Hypothalamus (tissue), 51 donors: ENCODE data around the gene SETBP1.

Source experiments
- DNase-seq, 51 donors: peaks; one replicate each; lab custom pipeline; 2025; lab: John Stamatoyannopoulos, UW

SETBP1 gene

DNA sequence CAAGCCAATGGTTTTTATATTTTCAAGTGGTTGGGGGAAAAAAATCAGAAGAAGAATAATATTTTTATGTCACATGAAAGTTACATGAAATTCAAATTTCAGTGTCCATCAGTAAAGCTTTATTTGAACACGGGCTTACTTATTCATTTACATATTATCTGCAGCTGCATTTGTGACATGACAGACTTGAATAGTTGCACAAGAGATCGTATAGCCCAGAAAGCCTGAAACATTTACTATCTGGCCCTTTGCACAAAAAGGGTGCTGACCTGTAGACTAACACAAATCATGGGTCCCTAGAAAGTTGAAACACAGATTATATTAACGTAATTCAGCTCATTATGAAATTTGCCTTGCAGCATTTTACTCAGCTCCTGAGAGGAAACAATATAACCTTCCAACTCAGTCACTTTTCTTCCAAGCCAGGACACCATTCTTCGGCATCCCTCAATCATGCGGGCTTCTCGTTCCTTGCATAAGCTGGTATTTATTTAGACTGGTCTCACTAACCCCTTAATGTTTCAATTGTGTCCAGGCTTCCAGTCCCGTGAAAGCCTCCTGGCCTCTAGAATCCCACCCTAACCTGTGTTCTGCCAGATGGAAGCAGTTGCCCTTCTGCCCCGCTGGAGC is 402.7 kb downstream of the SETBP1 start:
- no peak for DNase-seq

DNA sequence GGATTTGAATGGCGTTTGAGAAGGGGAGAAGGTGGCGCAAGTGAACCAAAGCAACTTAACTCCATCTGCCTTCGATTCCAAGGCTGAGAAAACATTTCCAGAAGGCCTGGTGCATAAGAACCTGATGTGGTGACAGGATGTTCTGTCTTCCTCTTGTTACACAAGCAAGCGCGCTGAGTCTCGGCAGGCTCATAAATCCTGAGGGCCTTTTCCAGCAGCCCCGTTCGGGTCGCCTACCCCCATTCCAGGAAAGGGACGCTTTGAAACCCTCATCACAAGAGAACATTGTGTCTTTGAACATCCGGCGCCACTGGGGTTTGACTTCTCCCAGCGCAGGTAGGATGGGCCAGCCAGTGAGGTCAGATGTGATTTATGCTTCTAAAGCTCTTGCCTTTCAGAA is 403.5 kb downstream of the SETBP1 start:
- DNase-seq, result no peak

DNA sequence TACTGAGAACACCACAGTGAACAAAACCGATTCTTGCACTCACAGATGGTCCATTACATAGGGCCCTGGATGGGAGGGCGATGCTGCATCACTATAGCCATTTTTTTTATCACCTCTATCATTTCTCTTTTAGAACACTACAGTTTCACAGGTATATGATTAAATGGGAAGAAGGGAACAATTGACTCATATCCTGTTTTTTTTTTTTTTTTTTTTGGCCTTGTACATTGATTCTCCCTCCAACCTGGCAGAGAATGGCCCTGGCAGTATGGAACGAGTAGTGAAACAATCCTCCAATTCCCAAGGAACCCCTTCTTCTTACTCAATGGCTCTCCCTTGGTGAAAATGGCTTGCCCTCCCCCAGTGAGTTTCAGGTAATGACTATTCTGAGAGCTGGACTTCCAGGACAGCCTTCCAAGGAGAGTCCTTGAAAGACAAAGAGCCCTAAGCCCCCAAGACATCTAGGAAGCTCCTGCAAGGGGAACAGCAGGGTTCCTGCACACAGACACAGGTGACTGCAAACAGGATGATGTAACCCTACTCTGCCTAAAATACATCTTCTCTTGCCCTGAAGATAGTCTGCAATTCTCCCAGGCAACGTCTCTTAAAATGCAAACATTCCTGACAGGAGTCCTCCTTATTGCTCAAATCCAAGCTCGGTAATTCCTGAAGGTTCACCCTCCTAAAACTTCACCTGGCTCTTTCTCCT is 405.4 kb downstream of the SETBP1 start:
- DNase-seq, result no peak

- DNase-seq, result no peak
Observed at GRCh38 chr18:45086777-45087176, 406.1 kb downstream of the SETBP1 start.

- DNase-seq, result no peak
Observed at GRCh38 chr18:45090526-45091140, 409.9 kb downstream of the SETBP1 start.

GRCh38 chr18:45100321-45101105 is 419.8 kb downstream of the SETBP1 start:
- no peak for DNase-seq

GRCh38 chr18:45102126-45102525 is 421.4 kb downstream of the SETBP1 start:
- no peak for DNase-seq

DNA sequence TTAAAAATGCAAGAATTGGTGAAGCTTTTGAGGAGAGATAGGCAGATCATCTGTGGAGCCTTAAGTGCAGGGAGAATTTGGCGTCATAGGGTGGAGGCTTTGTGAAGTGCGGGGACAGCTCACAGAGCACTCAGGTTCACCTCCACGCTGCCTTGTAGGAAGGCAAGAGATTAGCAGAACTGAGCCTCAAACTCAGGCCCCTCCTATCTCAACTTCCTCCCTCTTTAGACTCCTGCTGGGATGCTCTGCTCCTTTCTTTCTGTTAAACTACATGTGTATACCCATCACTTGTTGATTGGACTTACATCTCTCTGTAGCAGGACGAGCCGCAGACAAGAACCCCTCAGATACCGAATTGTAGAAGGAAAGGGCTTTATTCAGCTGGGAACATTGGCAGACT is 422.2 kb downstream of the SETBP1 start:
- no peak for DNase-seq

DNA sequence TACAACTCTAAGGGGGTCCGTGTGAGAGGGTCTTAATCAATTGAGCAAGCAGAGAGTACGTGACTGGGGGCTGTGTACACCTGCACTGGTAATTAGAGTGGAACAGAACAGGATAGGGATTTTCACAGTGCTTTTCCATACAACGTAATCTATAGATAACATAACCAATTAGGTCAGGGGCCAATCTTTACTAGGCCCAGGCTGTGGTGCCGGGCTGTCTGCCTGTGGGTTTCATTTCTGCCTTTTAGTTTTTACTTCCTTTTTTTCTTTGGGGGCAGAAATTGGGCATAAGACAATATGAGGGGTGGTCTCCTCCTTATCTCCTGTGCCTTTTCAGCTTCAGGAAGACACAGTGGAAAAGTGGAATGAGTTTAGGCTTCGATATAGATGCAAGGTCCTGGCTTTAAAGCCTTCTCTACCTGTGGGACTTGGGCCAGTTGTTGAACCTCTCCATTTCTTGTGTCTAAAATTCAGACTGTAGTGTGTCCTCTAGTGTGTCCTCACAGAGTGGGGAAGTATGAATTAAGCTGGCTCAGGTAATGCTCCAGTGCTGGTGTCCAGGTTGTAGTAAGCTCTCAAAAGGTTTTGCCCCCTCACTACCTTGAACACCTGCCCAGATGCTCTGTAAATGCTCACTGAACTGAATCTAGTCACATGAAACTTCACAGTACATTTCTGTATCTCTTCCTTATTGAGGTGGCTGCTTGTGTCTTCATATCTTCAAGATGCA is 422.8 kb downstream of the SETBP1 start:
- no peak for DNase-seq

DNA sequence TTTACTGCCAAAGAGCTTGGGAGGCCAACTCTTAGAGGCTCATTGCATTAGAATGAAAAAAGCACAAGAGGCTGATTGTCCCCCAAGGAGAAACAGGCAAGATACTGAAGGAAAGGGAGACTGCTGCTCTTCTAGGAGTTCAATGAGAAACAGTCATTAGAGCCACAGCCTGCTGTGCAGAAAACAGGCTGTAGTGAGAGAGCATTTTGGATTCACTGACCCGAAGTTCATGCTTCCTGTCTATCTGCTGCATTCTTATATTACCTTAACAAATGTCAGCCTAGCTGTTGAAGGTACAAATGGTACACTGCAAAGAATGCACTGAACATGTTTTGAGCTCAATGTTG is 423.3 kb downstream of the SETBP1 start:
- no peak for DNase-seq

- DNase-seq, result no peak
Observed at GRCh38 chr18:45106331-45106774, 425.7 kb downstream of the SETBP1 start.

DNA sequence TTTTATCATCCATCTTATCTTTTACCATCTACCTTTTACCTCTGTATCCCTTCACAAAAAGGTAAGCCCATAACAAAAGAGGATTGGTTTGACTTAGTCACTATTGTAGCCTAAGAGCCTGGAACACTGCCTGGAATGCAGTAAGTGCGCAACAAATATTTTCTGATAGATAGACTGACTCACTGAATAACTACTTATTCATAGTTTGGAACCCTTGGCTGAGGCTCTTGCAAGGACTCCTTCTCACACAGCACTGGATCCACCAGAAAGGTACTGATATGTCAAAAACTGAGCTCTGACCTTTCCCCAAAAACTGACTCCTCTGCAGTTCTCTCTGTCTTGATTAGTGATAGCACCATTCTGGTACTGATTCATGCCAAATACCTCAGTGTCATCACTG is 426.7 kb downstream of the SETBP1 start:
- DNase-seq, result no peak

GRCh38 chr18:45108754-45109153 is 428.1 kb downstream of the SETBP1 start:
- DNase-seq, result no peak

GRCh38 chr18:45109271-45109670 is 428.6 kb downstream of the SETBP1 start:
- no peak for DNase-seq

GRCh38 chr18:45109706-45110105 is 429.0 kb downstream of the SETBP1 start:
- no peak for DNase-seq

- DNase-seq, result peak in 3 of 51 donors; percentile 1 to 34 (median 7)
Observed at GRCh38 chr18:45110577-45111501, 430.2 kb downstream of the SETBP1 start.

DNA sequence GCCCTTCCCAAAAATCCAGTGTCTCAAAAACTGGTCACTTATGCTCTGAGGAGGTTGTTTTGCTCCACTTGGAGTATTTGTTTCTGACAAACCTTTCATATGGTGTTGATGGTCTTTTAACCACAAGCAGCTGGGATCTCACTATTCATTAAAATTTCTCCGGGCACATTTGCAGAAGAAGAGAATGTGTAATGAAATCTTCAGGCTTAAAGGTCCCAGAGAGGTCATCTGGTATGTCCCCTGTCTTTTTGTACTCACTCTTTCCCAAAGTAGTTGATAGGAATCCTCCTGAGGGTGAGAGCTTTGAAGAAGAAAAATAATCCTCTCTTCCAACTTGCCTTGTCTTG is 430.8 kb downstream of the SETBP1 start:
- no peak for DNase-seq

GRCh38 chr18:45112682-45113081 is 432.0 kb downstream of the SETBP1 start:
- no peak for DNase-seq

DNA sequence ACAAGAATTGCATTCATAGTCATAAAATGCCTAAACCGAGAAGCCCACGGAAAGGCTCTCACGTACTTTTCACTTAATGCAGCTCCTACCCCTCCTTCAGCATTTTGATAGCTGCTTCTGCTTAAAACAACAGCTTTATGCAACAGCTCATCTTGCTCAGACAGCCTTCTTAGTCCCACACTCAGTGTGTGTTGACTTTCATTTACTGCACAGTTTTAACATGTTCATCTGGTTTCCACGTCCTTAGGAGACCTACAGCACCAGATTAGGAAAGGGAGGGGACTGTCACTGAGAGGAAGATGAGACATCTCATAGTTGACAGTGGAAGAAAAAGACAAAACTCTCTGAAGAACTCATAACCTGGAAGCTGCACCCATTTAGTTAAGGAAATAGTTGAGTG is 435.4 kb downstream of the SETBP1 start:
- DNase-seq, result no peak
